NAMALWA (cell line): Measurements from ENCODE around the gene ST6GAL2.
A peak's percentile ranks its signal among the peaks of the same experiment; 100 is the strongest.

Experiments
- DNase-seq: peaks from one replicate; pipeline ENCODE4 v3.0.0-alpha.2; 2015; ENCODE audit warnings: low spot score

ST6GAL2 gene

DNA sequence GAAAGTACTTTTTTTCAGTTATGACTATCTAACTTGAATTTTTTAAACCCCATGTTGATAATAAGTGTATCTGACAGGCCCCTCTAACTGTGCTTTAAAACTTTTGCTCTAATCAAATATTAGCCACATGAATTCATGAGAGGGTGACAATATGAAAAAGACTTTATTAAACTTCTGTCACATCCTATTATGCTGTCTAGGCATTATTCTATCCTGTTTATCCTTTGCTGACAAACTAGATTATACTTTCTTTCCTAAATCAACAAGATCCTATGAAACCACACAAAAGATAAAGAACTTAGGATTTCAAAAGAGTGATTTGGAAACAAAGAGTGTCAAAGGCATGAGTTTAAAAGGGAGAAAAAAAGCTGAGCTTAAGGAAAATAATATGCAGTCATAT, 57.8 kb downstream of the ST6GAL2 start:
- DNase-seq: no peak

DNA sequence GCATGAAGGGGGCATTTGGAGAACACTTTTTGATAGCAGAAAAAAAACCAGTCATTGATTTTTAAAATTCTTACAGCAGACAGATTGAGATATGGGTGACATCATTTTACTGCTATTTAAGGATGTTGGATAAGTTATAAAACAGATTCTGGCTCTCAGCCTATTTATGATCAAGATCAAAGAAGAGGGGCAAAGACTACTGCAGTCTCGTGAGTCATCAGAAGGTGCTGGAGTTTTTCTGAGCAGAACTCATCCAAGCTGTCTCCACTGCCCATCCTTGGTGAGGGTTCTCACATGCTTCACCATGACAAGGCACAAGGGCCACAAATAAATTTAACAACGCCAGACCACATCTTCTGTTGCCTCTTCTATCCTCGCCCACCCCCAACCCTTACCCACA, 58.8 kb downstream of the ST6GAL2 start:
- no peak for DNase-seq

GRCh38 chr2:106825161-106825560, 60.8 kb downstream of the ST6GAL2 start:
- DNase-seq: no peak

- DNase-seq: no peak
Observed at GRCh38 chr2:106816974-106817373, 69.0 kb downstream of the ST6GAL2 start.

DNA sequence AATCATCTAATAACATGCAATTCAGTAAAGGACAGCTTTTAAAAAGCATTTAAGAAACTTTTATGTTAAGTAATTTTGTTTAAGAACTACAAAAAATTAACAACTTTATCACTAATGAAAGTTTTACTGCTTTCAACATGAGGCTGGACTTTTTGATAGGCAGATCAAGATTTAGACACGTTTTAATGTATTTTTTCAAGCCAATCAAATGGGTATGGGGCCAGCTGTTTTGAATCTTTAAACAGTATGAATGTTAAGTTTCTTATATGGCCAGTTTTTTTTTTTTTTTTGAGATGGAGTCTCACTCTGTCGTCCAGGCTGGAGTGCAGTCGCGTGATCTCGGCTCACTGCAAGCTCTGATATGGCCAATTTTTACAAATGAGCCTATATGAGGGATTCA, 73.1 kb downstream of the ST6GAL2 start:
- no peak for DNase-seq

- DNase-seq: no peak
Observed at GRCh38 chr2:106812383-106812782, 73.6 kb downstream of the ST6GAL2 start.

DNA sequence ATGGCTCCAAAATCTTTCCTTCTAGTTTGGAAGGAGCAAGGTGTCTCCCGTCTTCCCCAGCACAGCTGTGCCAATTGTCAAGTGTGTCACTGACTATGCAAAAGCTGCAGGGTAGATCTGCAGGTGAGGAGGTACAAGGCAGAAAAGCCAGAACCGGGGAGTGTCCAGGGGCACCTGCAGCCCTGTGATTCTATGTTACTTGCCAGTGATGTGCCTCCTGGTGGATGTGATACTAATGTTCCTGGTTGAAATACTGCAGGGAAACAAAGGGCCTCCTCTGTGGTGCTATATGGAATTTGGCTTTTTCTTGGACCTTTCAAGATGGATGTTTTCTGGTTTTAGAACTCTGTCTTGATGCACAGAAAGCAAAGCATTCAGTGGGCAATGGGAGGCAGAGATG, 80.3 kb downstream of the ST6GAL2 start:
- no peak for DNase-seq

DNA sequence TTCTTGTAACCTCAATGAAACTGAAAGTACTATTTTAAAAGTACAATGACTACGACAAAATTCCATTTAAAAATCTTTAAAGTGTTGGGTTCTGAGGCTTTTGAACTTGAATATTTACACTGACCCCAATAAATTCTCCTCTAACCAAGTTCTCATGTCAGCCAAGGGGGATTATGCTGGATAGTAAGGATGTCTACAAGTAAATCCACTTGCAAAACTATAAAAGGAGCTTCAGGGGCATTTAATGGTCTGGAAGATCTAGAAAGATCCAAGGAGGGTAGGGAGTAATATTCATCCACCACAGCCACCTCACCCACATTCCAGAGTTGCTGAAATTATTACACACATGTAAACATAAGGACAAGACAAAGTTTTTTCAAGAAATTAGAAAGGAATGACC, 81.8 kb downstream of the ST6GAL2 start:
- no peak for DNase-seq

GRCh38 chr2:106800976-106801655, 84.9 kb downstream of the ST6GAL2 start:
- no peak for DNase-seq

DNA sequence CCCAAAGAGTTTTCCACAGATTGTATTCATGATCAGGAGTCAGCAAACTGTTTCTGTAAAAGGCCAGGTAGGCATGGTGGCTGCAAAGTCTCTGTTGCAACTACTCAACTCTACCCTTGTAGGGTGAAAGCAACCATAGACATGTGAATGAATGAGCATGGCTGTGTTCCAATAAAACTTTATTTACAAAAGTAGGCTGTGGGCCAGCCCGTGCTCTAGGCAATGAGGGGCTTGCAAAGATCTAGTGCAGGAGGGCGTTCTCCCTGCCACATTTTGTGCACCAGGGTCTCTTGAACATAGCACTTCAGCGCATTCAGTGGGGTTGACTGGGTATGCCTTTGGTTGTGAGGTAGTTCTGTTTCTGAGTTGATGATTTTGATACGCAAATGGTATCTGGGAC, 85.8 kb downstream of the ST6GAL2 start:
- DNase-seq: no peak

- no peak for DNase-seq
Observed at GRCh38 chr2:106798826-106799552, 87.0 kb downstream of the ST6GAL2 start.

DNA sequence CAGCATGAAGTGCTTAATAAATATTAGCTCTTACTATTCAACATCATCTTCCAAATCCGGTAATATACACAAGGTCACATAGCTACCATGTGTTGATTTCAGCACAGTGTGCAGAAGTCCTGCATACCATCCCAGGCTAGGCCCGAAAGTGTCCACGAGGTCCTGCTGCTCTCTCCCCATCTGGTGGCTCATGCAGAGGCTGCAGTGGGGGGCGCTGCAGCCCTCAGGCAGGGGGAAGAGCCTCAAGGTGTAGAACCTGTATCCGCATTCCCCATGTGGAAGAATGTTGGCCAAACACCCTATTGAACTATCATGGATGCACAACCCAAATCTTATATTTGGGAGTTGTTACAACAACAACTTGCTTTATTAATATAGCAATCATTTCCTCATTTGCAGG, 88.5 kb downstream of the ST6GAL2 start:
- no peak for DNase-seq

GRCh38 chr2:106792671-106793070, 93.3 kb downstream of the ST6GAL2 start:
- no peak for DNase-seq

- peak; percentile 78 for DNase-seq
Observed at GRCh38 chr2:106789185-106789584, 96.8 kb downstream of the ST6GAL2 start.

DNA sequence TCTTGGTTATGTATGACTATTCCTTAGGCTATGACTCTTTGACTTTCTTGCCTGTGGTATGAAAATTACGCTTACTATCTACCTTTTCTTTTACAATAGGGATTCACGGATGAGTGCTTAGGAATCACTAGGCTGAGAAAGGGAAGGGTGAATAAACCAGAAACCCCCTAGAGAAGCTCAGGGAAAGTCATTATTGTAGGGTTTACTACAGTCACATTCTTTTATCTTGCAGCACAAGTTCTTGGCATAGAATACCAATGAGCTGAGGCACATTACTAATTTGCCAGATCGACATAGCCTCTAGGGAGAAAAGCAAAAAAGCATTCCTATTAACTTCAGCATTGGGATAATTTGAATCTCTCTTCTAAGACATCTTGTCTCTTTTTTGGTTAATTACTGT, 103.3 kb downstream of the ST6GAL2 start:
- no peak for DNase-seq

DNA sequence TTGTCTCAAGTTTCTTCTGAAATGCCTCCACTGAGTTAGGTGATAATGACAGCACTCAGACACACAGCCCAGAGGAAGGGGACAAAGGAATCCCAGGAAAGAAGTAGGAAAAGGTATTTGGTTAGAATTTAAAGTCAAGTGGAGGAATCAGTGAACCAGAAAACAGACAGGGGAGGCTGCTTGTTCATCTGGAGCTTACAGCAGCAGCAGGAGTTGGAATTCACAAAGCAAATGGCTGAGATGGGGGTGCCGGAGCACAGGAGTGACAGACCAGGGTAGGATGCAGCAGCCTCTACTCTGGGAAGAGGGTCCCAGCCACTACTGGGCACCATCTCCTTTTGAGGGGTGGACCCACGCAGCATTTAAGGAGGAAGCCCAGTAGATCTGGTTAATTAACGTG, 104.8 kb downstream of the ST6GAL2 start:
- no peak for DNase-seq

DNA sequence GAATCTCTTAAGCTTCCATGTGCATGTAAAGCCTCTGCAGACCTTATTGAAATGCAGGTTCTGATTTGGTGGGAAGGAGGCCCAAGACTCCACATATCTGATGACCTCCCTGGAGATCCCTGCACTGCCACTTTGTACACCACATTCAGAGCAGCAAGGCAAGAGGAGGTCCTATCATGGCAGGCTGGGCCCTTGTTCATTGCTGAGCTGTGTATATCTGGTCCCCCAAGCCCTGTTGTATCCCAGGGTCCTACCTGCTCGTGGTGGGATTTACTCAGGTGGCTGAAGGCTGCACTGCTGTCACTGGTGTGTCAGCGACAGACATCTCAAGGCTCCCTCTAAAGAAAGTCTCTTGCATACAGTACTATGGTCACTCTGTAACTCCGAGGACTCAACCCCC, 114.2 kb downstream of the ST6GAL2 start:
- DNase-seq: no peak

DNA sequence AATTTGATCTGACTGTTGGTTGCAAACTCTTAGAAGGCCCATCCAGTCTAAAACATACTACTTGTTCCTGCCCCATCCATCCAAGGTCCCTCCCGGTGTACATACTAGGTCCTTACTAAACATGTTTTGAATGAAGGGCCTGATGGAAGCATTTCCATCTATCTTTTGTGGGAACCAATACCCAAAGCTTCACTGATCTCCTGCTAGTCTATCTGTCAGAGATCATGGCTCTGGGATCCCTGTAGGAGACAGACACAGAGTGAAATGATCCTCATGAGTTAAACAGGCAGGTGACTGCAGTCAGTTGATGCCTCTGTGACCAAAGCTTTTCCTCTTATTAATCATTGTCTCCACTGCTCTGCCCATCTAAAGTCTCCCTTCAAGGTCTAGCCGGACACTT, 115.0 kb downstream of the ST6GAL2 start:
- no peak for DNase-seq

DNA sequence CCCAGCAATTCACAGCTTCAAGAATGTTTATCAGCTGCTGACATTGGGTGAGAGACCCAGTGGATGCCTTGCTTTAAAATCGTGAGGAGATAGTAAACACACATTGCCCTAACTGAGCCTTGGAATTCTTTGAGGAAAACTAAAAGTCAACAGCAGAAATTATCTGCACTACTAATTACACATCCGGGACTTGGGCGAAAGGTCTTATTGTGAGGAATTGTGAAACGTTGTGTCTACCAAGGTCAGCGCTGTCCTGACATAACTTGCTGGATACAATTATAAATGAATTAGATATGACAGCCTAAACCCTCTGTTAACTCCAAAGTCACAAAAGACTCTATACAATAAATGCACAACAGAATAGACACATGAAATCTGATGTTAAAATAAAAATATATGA, 121.4 kb downstream of the ST6GAL2 start:
- DNase-seq: no peak

DNA sequence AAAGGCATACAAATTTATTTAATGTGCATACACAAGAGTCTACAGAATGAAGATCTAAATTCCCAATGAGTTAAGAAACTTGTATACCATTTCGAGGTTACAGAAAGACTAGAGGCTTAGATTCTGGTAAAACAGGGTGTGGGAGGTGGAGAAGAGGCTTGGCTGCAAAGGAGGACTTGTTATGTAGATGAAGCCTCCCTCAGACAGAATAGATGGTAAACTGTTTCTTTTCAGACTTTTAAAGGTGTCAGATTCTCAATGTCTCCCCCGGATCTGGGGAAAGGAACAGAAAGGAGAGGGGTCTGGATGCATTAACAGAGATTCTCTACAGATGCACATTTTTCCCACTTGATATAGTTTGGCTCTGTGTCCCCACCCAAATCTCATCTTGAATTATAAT, 126.0 kb downstream of the ST6GAL2 start:
- no peak for DNase-seq

GRCh38 chr2:106758901-106759497, 127.0 kb downstream of the ST6GAL2 start:
- no peak for DNase-seq
